Left ventricle myocardium inferior (tissue), 1 donor: Measurements from ENCODE around the gene PPP1R13B. TPM values are rescaled to one million over a fixed set of nuclear protein-coding genes. Genes with fewer than 3 reads are reported as not detected.

Experiments used
- DNase-seq: peaks from one replicate; pipeline ENCODE4 v3.0.0-alpha.2; 2020
- H3K27ac ChIP-seq: fragments of 200-600 bp; replicated peaks from 2 replicates; pipeline ENCODE4 v1.8.0; 2021
- H3K27me3 ChIP-seq: fragments of 200-600 bp; 2 replicates; pipeline ENCODE4 v1.8.0; 2021; ENCODE audit warnings: low read depth
- H3K36me3 ChIP-seq: fragments of 200-600 bp; 2 replicates; pipeline ENCODE4 v1.8.0; 2021
- H3K4me1 ChIP-seq: fragments of 200-600 bp; 2 replicates; pipeline ENCODE4 v1.8.0; 2021
- H3K4me3 ChIP-seq: fragments of 200-600 bp; 2 replicates; pipeline ENCODE4 v1.8.0; 2021; ENCODE audit warnings: mild to moderate bottlenecking, moderate library complexity
- H3K9me3 ChIP-seq: fragments of 200-600 bp; replicated peaks from 2 replicates; pipeline ENCODE4 v1.8.0; 2021
- intact Hi-C: fragments of 100-400 bp; cut with micrococcal nuclease; formaldehyde crosslinking; loops from one replicate; pipeline ENCODE4 v1.11.0; 2022
- total RNA-seq: library from RNA; stranded (reverse); fragmentation: NEBNext Ultra II Directional; extraction: Animal tissue kit (Norgen Biotek cat#: 25700); gene quantifications from one replicate; pipeline ENCODE4 v1.2.1, GENCODE V29; 2021
- TF ChIP-seq, protein P1 (sequence below): fragments of 200-600 bp; IDR thresholded peaks from 2 replicates; pipeline ENCODE4 v1.8.0; 2021; ENCODE audit warnings: antibody characterized with exemption, mild to moderate bottlenecking, borderline replicate concordance
- donor health status: DM: no; HTN: yes; CAD: no; lungs with severe emphysema.

Gene PPP1R13B
- total RNA-seq, 1 donor from 2014 or later = 104 TPM

DNA sequence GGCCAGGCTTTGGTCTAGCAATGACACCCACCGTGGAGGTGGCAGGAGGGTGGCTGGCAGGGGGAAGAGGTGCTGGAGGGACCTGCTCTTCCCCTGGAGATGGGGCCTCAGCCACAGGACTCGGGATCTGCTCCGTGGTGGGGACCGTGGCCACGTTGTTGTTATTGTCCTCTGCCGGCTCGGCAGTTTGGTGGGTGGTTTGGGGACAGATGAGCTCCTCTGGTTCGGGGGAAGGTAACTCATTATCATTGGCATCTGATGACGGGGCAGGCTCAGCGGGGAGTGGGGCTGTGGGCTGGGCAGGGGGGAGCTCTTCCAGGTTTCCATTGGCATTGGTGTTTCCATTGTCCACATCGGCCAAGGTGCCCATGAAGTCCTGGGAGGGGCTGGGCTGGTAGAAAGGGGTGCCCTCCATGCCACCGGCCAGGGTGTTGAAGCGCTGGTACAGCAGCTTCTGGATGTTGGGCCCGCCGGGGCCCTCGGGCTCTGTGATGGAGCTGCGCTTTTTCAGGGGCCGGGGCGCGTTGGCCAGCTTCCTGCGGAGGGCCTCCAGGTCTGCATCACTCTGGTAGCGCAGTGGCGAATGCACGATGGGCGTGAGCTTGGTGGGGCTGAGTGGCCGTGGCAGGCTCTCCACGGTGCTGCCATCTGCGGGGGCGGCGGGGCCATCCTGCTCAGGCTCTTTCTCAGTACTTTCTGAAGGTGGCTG, 107.4 kb downstream of the PPP1R13B start:
- Histone ChIP-seq H3K36me3 (peaks cover 99% of the 10 kb centered on the region), H3K9me3 (no peaks in the 10 kb centered on the region), H3K27ac (no peak overlapping the region), H3K4me3 (no peak overlapping the region), H3K27me3 (no peaks in the 10 kb centered on the region), H3K4me1 (peaks cover 38% of the 10 kb centered on the region)
- TF ChIP-seq, protein P1, sequence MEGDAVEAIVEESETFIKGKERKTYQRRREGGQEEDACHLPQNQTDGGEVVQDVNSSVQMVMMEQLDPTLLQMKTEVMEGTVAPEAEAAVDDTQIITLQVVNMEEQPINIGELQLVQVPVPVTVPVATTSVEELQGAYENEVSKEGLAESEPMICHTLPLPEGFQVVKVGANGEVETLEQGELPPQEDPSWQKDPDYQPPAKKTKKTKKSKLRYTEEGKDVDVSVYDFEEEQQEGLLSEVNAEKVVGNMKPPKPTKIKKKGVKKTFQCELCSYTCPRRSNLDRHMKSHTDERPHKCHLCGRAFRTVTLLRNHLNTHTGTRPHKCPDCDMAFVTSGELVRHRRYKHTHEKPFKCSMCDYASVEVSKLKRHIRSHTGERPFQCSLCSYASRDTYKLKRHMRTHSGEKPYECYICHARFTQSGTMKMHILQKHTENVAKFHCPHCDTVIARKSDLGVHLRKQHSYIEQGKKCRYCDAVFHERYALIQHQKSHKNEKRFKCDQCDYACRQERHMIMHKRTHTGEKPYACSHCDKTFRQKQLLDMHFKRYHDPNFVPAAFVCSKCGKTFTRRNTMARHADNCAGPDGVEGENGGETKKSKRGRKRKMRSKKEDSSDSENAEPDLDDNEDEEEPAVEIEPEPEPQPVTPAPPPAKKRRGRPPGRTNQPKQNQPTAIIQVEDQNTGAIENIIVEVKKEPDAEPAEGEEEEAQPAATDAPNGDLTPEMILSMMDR = no peak
- DNase-seq = no peak
- intact Hi-C loops = no loop called here

DNA sequence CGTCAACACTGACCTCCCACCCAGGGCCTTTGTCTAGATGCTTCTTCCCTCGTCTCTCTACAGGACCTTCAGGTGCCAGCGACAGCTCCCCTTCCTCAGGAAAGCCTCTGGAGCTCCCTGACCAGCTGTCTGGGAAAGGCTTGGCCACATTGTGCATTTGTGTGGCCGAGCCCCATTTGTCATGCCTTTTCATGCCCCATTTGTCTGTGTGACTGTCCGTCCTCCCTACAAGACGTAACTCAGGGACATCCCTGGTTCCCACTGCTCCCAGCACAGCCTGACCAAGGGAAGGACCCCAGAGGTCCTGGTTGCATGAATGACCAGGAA, 107.9 kb downstream of the PPP1R13B start:
- Histone ChIP-seq H3K27me3 (no peaks in the 10 kb centered on the region), H3K9me3 (no peaks in the 10 kb centered on the region), H3K27ac (no peak overlapping the region), H3K4me3 (no peak overlapping the region), H3K36me3 (peaks cover 99% of the 10 kb centered on the region), H3K4me1 (peaks cover 43% of the 10 kb centered on the region)
- DNase-seq = no peak
- TF ChIP-seq, protein P1 = no peak
- intact Hi-C loops = no loop called here

DNA sequence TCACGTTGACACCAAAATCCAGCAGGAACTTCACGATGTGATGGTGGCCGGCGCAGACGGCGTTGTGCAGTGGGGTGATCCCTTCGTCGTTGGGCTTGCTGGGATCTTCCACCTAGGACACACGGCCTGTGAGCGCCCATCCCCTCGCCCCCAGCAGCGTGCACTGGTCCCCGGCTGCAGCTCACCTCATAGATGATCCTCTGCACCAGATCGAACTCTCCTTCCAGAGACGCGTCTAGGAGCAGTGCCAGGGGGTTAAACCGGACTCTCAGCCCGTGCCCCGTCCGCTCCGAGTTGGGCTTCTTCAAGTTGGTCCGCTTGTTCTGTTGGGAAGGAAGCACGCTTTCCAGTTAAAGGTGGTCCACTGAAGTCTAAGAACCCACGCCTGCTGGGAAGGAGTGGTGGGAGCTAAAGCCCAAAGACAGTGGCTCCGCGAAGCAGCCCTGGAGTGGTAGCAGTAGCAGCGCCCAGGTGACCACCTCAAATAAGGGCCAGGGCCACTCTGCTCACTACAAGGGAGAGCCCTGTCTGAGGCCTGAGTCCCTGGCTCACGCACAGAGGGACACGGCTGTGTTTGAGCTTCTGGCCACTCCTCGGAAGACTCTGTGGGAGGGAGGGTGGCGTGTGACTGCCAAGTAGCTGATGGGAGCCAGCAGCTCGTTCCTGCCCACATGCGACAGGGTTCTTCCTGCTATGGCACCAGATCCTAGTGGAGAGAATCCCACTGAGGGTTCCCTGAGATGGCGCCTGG, 108.5 kb downstream of the PPP1R13B start:
- H3K4me1 ChIP-seq = peaks cover 45% of the 10 kb centered on the region
- H3K9me3 ChIP-seq = no peaks in the 10 kb centered on the region
- intact Hi-C loops = no loop called here
- TF ChIP-seq, protein P1 = no peak
- H3K4me3 ChIP-seq = no peak overlapping the region
- peaks cover 100% of the 10 kb centered on the region for H3K36me3 ChIP-seq
- no peak overlapping the region for H3K27ac ChIP-seq
- H3K27me3 ChIP-seq = no peaks in the 10 kb centered on the region
- DNase-seq = no peak

DNA sequence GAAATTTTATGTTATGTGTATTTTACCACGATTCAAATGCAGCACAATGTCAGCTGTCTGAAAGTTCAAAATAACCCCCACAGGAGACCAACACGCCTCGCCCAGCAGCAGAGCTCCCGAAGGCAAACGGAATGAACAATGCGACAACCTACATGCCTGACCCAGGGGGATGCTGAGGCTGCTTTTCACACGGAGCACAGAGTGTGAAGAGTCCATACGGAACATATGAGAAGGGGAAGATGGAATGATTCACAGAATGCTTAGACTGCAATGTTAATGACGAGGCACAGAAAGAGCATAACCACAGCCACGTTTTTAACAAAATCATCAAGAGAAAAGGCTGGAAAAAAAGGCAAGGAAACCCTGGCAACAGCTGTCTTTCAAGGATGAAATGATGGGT, 109.2 kb downstream of the PPP1R13B start:
- no peak for DNase-seq
- TF ChIP-seq, protein P1 = no peak
- Histone ChIP-seq H3K4me3 (no peak overlapping the region), H3K36me3 (peaks cover 100% of the 10 kb centered on the region), H3K9me3 (no peaks in the 10 kb centered on the region), H3K27me3 (no peaks in the 10 kb centered on the region), H3K27ac (no peak overlapping the region), H3K4me1 (peaks cover 48% of the 10 kb centered on the region)
- intact Hi-C loops = no loop called here

DNA sequence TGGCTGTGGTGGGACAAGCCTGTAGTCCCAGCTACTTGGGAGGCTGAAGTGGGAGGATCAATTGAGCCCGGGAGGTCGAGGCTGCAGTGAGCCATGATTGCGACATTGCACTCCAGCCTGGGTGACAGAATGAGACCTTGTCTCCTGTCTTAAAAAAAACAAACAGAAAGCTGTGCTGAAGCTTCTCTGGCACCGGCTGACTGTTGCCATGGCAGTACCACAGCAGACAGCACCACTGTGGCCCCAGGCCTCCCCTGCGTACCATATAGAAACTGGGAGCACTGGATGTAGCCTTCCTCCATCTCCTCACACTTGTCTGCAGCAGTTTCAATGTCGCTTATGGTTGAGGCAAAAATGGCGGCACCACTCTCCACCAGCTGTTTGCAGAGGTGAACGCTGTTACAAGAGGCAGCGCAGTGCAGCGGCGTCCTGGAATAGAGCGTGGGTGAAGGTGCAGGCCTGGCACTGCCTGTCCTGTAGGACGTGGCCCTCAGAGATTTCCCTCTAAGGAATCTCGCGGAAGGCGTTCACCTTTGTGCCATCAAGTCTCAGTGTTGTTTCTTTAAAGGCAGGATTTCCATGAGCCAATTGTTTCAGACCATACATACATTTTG, 109.8 kb downstream of the PPP1R13B start:
- no peak for DNase-seq
- no peak overlapping the region for H3K27ac ChIP-seq
- H3K27me3 ChIP-seq = no peaks in the 10 kb centered on the region
- intact Hi-C loops = no loop called here
- TF ChIP-seq, protein P1 = no peak
- H3K4me1 ChIP-seq = peaks cover 53% of the 10 kb centered on the region
- H3K4me3 ChIP-seq = no peak overlapping the region
- H3K36me3 ChIP-seq = peaks cover 100% of the 10 kb centered on the region
- no peaks in the 10 kb centered on the region for H3K9me3 ChIP-seq
